OCI-LY7 (cell line): ENCODE data around the gene OLIG3.

Experiments used
- EZH2phosphoT487 ChIP-seq: fragments of 200-600 bp; sonication (generic); IDR thresholded peaks from 2 replicates; pipeline ENCODE4 v1.6.1; 2018; ENCODE audit warnings: low read depth, borderline replicate concordance, mild to moderate bottlenecking, mixed run types, antibody characterized with exemption, low read length, moderate library complexity, mixed read lengths
- TF ChIP-seq, protein P1 (sequence below): fragments of 200-600 bp; sonication (generic); conservative IDR thresholded peaks from 2 replicates; pipeline ENCODE4 v1.5.1; 2014; ENCODE audit warnings: mild to moderate bottlenecking, antibody characterized with exemption, low read length, moderate library complexity, mixed read lengths

DNA sequence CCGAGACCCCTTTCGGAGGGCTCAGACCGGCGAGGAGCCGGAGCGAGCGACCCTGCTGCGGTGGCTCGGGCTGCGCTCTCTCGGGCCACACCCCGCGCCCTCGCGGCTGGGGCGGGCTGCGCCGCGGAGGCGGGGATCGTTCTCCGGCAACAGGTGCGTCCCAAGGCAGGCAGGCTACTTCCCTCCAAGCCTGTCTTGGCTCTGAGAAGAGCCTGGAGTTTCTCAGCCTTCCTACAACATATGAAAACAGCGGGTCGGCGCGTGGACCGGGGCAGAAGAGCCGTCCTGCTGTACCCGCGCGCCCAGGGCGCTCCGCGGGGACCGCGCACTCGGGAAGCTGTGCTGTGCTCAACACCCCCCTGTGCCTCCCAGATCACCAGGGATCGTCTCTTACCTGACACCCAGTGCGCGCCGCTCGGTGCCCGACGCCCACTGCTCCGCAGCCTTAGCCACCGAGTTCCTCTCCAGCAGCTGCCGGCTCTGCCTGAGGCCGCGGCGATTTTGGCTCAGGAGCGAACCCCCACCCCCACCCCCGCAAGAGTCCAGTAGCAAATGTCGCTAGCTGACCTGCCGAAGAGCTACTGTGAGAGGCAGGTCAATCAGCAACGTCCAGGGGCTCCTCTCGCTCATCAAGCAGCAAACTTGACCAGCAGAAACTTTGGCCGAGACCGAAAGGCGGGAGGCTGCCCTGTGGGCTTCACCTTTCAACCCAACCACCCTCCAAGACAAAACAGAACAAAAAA lies 3.7 kb upstream of the OLIG3 start:
- TF ChIP-seq, protein P1, sequence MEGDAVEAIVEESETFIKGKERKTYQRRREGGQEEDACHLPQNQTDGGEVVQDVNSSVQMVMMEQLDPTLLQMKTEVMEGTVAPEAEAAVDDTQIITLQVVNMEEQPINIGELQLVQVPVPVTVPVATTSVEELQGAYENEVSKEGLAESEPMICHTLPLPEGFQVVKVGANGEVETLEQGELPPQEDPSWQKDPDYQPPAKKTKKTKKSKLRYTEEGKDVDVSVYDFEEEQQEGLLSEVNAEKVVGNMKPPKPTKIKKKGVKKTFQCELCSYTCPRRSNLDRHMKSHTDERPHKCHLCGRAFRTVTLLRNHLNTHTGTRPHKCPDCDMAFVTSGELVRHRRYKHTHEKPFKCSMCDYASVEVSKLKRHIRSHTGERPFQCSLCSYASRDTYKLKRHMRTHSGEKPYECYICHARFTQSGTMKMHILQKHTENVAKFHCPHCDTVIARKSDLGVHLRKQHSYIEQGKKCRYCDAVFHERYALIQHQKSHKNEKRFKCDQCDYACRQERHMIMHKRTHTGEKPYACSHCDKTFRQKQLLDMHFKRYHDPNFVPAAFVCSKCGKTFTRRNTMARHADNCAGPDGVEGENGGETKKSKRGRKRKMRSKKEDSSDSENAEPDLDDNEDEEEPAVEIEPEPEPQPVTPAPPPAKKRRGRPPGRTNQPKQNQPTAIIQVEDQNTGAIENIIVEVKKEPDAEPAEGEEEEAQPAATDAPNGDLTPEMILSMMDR = no peak
- no peak for TF ChIP-seq EZH2phosphoT487
